NCI-H2171 treated with DMSO at 0.1 percent for 48 hours (cell line): Measurements from ENCODE around the gene ASMTL.
"Not testable (repeated sequence)": the region's sequence is repeated elsewhere in the genome, so short reads cannot be mapped to it uniquely, and the experiment has no call there.

Experiments
- DNase-seq: peaks from one replicate; lab custom pipeline; 2025; lab: John Stamatoyannopoulos, UW

The ASMTL gene

DNA sequence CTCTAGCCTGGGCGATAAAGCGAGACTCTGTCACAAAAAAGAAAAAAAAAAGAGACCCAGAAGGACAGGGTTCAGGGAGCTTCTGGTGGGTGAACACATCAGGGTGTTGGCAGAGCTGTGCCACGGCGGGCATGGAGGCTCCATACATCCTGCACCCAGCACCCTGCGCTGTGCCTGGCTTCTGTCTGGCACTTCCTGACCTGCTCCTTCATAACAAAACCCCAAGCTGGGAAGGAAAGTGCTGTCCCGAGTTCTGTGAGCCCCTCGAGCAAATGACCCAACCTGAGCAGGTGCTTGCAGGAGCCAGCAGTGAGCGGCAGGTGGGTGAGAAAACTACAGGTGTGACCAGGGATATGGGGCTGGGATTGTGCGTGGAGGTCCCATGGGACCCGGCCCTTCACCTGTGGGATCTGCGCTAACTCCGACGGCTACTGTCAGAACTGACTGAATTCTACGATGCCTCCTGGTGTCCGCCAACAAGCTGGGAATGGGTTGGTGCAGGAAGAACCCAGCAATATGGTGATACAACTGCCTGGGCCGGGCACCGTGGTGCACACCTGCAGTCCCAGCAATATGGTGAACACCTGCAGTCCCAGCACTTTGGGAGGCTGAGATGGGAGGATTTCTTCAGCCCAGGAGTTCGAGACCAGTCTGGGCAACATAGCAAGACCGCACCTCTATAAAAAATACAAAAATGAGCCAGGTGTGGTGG, 18.9 kb downstream of the ASMTL start:
- no peak for DNase-seq

DNA sequence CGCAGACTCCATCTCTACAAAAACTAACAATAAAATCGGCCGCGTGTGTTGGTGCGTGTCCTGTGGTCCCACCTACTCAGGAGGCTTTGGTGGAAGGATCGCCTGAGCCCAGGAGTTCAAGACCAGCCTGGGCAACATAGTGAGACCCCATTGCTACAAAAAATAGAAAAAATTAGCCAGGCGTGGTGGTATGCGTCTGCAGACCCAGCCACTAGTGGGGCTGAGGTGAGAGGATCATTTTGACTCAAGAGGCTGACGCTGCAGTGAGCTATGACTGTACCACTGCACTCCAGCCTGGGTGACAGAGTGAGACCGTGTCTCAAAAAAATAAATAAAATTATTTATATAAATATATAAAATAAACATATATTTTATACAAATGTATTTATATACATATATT, 22.3 kb downstream of the ASMTL start:
- no peak for DNase-seq

DNA sequence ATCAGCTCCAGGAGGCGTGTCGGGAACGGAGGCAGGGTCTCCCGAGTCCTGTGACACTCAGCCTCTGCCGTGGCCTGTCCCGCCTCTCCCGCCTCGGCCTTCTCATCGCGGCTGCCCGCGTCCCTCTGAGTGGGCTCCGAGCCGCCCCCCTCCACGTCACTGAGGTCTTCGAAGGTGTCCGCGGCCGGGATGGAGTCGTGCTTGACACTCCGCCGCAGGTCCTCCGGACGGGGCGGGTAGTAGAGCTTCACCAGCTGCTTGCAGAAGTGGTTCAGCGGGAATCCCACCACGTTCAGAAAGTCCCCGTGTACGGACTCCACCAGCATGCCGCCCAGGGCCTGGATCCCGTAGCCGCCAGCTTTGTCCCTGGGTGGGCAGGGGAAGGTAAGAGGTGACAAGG, 25.0 kb downstream of the ASMTL start:
- no peak for DNase-seq

DNA sequence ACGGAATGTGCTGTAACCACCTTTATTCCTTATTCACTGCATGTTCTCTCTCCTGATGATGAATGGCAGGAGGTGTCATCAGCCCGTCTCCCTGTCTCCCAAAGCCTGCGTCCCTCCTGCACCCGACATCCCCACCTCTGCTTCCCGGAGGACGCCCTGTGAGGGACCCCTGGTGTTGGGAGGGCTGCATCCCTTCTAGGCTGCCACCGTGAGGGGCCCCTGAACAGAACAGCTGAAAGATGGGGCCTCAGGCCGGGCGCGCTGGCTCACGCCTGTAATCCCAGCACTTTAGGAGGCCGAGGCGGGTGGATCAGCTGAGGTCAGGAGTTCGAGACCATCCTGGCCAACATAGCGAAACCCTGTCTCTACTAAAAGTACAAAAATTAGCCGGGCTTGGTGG, 26.4 kb downstream of the ASMTL start:
- DNase-seq: not testable (repeated sequence)

DNA sequence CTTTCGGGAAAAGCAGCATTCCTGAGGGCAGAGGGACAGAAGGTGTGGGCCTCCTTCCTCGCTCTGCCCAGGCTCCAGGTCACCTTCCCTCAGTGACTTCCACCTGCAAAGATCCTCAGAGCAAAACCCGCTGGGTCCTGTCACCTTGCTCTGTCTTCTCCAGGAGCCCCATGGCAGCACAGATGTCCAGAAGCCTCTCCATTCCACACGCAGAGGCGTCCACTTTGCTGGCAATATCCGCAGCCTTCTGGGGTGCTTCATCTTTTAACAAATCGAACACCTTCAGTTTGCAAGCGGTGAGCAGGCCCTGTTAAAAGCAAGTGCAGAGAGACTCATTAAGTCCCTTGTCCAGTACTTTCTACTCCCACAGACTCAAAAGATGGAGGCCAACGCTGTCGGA, 27.3 kb downstream of the ASMTL start:
- DNase-seq: no peak

DNA sequence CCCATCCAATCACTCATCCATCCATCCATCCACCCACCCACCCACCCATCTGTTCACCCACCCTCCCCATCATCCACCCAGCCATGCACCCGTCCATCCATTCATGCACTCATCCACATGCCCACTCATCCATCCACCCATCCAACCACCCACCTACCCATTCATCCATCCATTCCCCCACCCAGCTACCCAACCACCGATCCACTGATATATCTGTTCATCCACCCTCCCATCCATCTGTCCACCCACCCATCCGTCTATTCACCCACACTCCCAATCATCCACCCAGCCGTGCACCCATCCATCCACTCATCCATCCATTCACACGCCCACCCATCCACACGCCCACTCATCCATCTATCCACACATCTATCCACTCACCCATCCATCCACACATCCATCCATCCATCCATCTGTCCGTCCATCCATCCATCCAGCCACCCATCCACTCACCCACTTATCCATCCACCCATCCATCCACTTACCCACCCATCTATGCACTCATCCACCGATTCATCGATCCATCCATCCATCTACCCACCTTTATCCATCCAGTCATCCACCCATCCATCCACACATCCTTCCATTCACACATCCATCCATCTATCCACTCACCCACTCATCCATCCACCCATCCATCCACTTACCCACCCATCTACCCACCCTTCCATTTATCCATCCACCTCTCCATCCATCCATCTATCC, 28.4 kb downstream of the ASMTL start:
- no peak for DNase-seq

DNA sequence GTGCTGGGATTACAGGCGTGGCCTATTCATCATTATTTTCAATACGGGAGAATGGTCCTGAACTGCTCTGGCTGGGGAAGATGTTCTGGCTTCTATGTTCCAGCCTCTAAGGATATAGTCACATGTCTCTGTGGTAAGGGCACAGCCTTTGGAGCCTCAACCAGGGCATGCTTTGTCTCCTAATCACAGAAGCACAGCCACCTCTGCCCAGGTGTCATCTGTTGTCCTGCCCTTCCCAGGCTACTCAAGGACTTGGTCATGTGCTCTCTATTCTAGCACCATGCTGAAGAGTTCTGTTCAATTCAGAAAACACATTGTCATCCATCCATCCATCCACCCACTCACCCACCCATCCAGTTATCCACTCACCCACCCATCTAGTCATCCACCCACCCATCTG, 29.5 kb downstream of the ASMTL start:
- no peak for DNase-seq

DNA sequence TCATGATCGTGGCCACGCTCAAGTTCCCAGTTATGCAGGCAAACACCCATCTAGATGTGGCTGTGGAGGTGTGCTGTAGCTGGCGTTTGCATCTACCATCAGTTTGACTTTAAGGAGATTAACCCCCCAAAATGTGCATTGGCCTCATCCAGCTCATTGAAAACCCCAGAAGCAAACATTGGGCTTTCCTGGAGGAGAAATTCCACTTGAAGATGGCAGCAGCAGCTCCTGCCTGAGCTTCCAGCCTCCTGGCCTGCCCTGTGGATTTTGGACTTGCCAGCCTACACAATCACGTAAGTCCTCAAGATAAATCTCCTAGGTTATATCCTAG, 30.6 kb downstream of the ASMTL start:
- DNase-seq: no peak

DNA sequence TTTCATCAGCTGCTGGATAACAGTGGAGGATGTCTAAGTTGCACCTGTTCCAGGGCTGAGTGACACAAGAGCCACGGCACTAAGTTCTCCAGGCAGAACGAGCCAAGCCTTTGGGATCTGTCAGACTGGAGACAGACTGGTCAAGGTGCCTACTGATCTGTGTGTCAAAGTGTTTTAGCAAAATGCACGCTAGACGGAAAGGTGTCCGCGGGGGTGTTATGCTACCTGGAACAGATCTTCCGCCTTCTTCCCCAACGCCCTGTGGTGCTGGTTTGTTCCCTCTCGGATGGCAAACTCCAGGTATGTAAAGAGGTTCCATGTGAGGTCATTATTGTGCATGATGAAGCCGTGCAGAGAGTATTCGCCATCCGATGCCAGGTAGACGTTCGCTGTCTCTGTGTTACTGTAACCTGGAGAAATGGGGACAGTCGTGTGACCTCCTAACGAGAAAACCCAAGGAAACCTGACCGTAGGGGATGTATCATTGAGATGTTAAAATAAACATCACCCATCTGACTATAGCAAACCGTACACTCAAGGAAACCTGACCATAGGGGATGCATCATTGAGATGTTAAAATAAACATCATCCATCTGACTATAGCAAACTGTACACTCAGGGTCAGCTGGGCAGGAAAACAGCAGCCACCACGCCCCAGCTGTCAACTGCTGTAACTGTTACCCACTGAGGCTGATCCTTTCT, 31.1 kb downstream of the ASMTL start:
- DNase-seq: no peak

DNA sequence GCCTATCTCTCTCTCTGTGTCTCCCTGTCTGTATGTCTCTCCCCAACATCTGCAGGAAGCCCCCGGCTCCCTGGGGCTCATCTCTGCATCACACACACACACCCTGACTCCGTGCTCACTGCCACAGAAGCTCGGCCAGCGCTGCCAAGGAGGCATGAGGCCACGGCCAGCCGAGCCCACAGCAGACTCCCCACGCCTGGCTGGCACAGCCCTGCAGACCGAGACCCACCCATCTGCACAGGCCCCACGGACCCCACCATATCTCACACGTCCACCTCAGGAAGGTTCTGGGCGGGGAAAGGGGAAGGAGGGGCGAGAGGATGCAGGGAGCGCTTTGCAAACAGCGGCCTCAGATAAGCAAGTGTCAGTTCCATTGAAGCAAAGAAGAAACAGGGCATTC, 32.3 kb downstream of the ASMTL start:
- no peak for DNase-seq

DNA sequence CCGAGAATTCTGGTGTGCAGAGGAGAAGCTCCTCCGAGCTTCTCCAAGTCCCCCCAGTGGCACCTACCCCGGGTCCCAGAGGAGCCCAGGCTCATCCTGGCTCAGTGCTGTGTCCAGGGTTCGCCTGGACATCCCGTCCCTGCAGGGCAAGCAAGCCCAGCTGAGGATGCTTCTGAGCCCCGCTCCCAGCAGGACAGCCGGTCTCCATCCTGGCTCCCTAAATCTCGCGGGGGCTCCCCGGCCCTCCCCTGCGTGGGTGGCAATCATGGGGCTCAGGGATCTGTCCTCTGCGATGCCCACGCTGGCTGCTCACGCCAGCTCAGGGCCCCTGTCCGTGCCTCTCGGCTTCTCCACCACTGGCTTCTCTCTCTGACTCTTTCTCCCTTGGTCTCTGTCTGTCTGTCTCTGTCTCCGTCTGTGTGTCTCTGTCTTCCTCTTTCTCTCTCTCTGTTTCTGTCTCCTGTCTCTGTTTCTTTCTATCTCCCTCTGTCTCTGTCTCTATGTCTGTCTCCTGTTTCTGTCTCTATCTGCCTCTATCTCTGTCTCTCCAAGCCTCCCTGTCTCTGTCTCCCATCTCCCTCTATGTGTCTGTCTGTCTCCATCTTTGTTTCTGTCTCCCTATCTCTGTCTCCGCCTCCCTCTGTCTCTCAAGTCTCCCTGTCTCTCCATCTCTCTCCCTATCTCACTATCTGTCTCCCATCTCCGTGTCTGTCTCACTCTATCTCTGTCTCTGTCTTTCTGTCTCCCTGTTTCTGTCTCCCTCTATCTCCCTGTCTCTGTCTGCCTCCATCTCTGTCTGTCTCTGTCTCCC, 33.0 kb downstream of the ASMTL start:
- DNase-seq: no peak

DNA sequence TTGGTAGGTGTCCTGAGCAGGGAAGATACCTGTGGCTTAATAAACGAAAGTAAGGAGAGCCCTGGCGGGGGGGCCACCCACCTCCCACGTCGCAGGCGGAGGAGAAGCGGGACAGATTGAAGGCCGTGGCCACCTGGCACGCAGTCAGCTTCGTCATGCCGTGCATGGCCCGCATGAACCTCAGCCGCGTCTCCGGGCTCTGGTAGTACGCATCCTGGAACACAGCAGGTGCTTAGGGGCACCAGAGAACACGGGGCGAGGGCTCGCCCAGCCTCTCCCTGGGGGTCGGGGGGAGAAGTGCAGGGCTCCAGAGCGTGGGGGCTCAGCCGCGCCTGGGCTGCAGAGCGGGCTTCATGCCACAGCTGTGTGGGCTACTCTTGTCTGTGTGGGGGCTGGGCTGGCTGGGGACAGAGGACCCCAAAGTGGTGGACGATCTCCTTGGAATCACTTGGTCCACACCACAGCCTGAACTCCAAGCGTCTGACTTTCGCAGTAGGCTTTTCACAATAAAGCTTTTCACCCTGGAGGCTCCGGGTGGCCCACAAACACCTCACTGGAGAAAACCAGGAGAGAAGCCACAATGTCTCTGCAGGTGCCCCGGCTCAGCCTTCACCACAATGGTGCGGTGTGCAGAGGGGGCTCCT, 33.7 kb downstream of the ASMTL start:
- DNase-seq: no peak

DNA sequence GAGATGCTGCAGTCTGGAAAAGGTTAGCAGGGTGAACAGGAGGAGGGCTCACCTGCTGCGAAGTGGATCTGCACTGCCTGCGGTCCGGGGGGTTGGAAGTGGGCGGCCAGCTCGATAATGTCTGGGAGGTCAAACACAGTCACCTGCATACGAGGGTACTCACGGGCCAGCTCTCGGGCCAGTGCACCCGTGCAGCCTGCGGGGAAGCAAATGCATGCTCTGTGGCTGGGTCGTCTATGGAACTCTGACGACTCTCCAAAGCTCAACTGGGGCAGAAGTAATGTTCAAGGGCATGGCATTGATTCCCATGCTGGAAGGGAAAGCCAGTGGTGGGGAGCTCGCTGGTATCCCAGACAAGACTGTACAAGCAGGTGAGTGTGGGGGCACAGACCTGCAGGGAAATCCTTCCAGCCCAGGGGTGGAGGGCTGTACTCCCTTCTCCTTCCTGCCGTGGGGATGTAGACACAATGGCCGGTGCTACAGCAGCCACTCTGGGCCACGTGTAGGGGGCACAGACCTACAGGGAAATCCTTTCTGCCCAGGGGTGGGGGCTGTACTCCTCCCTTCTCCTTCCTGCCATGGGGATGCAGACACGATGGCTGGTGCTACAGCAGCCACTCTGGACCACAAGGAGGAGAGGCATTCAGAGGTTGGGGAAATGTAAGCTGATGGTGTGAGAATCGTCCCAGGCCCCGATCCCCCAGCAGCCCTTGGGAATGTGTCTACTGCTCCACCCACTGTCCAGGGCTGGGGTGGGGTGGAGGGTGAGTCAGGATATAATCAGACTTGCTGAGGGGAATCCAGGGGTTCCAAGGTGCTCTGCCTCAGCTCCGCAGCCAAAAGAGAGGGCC, 34.6 kb downstream of the ASMTL start:
- DNase-seq: no peak

DNA sequence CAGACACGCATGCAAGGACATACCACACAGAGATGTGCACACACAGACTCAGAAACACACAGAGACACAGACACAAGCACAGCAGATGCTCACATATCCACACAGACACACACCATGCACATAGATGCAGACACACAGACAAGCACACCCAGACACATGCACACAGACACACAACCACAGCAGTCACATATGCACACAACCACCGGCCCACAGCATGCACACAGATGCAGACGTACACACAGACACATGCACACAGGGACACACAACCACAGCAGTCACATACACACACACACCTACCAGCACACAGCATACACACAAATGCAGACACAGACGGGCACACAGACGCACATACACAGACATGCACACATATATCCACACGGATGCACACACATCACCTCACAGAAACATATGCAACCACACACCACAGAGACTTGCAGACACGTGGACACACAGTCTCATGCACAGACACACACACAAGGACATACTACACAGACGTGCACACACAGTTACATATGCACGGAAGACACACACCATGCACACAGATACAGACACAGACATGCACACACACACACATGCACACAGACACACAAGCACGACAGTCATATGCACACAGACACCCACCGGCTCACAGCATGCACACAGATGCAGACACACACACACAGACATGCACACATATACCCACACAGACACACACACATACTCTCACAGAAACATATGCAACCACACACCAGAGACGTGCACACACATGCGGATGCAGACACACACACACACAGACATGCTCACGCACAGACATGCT, 35.5 kb downstream of the ASMTL start:
- no peak for DNase-seq

DNA sequence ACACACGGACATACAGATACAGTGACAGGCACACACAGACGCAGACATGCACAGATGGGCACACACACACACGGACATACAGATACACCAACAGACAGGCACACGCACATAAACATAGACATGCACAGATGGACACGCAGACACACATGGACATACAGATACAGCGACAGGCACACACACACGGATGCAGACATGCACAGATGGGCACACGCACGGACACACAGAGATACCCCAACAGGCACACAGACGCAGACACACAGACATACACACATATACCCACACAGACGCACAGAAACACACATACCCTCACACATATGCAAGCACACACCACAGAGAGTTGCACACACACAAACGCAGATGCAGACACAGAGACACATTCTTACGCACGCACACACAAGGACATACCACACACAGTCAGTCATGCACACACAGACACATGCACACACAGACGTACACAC, 36.4 kb downstream of the ASMTL start:
- no peak for DNase-seq

DNA sequence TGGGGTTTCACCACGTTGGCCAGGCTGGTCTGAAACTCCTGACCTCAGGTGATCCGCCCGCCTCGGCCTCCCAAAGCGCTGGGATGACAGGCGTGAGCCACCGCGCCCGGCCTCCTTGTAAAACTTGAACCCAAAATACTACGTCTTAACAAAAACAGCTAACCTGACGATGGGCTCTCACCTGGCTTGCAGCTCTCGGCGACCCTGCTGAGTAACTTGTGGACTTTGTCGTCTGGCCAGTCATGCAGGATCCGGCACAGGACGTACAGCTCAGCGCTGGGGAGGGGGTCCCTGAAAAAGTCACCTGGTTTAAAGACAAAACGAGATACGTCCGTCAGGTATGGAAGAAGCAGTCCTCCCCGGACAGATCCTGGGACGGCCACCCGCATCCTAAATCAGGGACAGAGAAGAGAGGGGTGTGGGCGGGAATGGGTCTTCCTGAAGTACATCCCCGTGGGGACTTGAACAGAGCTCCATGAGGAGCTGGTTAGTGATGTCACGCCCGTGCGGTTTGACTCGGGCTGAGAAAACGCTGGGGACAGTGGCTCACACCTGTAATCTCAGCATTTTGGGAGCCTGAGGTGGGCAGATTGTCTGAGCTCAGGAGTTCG, 40.1 kb downstream of the ASMTL start:
- DNase-seq: no peak

DNA sequence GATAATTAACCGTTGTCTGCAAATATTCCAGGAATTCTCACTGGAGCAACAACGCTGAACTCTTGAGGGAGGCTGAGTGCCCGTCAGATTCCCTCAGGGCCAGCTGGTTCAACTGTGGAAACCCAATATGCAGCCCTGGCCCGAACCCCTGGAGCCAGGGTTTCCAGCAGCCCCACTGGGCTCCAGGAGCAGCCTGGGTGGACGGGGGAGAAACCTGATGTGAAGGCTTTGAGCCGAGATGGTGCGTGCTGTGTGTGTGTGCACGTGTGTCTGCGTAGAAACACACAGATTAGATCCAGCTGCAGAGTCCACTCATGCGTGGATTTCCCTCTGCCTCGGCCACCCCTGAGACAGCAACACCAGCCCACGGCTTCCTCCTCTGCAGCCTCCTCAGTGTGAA, 41.4 kb downstream of the ASMTL start:
- DNase-seq: no peak

DNA sequence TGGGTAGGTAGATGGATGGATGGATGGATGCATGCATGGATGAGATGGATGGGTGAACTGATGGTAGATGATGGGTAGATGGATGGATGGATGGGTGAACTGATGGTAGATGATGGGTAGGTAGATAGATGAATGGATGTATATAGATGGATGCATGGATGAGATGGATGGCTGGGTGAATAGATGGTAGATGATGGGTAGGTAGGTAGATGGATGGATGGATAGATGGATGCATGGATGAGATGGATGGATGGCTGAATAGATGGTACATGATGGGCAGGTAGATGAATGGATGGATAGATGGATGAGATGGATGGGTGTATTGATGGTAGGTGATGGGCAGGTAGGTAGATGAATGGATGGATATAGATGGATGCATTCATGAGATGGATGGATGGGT, 45.7 kb downstream of the ASMTL start:
- DNase-seq: no peak

DNA sequence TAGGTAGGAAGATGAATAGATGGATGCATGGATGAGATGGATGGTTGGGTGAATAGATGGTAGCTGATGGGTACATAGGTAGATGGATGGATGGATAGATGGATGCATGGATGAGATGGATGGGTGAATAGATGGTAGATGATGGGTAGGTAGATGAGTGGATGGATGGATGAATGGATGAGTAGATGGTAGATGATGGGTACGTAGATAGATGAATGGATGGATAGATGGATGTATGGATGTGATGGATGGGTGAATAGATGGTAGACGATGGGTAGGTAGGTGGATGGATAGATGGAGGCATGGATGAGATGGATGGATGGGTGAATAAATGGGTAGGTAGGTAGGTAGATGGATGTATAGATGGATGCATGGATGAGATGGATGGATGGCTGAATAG, 46.9 kb downstream of the ASMTL start:
- not testable (repeated sequence) for DNase-seq

DNA sequence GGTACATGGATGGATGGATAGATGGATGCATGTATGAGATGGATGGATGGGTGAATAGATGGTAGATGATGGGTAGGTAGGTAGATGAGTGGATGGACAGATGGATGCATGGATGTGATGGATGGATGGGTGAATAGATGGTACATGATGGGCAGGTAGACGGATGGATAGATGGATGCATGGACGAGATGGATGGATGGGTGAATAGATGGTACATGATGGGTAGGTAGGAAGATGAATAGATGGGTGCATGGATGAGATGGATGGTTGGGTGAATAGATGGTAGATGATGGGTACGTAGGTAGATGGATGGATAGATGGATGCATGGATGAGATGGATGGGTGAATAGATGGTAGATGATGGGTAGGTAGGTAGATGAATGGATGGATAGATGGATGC, 48.8 kb downstream of the ASMTL start:
- not testable (repeated sequence) for DNase-seq
